ENCODE results near the gene ENG.

GRCh38 chr9:127818574-127818973 is 35.9 kb downstream of the ENG start:
- TF ChIP-seq EZH2 (IDR thresholded peaks at IDR 0.05; ENCODE audit: borderline replicate concordance, low read length) (no peak), CTCF (conservative IDR thresholded peaks at IDR 0.05 in 1 of 2, IDR thresholded peaks at IDR 0.05 in 1 of 2; ENCODE audit: extremely low read depth in 1 of 2, insufficient read depth in 1 of 2, low read depth in 1 of 2, low read length in 2 of 2) (no peak)
